GM21526 (cell line): Measurements from ENCODE around the gene BHMT2.

Experiments used
- ATAC-seq: cut with Tn5 transposase; IDR thresholded peaks from one replicate; pipeline ENCODE4 v1.9.1; 2021; ENCODE audit warnings: moderate library complexity; ENCODE audit not compliant: unreplicated experiment, low FRiP score

Gene BHMT2, protein sequence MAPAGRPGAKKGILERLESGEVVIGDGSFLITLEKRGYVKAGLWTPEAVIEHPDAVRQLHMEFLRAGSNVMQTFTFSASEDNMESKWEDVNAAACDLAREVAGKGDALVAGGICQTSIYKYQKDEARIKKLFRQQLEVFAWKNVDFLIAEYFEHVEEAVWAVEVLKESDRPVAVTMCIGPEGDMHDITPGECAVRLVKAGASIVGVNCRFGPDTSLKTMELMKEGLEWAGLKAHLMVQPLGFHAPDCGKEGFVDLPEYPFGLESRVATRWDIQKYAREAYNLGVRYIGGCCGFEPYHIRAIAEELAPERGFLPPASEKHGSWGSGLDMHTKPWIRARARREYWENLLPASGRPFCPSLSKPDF

DNA sequence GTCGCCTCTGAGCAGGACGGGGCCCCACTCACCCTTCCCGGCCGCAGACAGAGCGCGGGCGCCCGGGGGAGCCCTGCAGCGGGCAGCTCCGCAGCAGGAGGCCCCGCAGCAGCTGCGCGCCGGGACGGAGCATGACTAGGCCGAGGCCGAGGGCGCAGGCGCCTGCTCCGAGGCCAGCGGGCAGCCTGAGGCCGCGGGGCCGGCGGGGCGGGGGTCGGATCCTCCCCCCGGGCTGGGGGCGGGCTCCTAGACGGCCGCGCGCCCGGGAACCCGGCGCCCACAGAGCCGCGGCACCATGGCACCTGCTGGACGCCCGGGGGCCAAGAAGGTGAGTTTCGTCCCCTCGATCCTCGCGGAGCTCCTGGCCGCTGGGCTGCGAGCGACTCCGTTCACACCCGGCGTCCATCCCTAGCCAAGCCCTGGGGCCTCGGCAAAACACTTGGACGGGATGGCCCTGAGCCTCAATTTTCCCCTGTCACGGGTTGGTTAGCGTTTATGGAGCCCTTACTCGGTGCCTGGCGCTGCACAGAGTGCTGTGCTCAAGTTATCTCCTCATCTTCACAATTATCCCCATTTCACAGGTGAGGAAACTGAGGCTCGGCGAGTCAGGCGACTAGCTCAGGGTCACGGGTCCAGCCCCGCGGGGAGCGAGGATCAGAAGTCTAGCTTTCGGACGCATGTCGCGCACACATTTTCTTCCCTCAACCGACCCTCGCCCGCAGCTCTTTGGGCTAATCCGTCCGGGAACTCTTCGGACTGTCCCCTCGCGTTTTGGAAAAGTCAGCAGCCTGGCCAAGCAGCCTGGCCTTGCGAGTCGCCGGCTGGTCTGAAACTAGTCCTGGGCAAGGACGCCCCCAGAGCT lies at the start of gene BHMT2, which contains the start of gene DMGDH:
BHMT2 (plus strand) TSS at position 280 of the 862 bp plus-strand sequence; CDS start at position 296, 16 bp downstream.
DMGDH (minus strand) TSS at position 187 of the 862 bp plus-strand sequence; CDS start at position 133, 54 bp downstream.
- ATAC-seq: no peak

DNA sequence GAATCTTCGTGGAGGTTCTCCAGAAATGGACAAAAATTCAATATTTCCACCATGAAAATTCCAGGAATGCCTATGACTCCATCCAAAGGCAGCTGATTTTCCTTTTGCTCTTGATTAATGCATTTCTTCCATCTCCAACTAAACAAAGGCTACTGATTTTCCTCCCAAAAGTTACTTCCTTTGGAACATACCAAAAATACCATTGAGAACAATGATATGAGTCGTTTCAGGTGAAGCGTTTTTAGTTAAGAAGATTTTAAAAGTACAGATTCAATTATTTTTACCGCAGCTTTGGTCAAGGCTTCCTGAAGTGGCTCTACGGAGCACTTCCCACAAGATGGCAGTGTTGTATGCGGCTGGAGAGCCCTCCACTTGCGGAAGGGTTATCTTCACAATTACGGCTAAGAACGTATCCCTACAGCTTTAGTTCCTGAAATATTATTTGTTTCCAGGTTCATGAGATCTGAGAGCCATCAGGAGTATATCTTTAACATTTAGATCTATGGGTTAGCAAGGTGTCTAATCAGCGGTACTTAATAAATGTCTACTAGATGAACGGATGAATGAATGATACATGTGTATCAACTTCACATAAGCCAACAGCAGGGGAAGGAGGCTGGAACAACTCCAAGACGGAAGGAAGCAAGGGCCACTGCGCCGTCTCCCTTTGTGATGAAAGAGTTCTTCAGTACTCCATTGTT lies 48.6 kb upstream of the BHMT2 start:
- no peak for ATAC-seq

DNA sequence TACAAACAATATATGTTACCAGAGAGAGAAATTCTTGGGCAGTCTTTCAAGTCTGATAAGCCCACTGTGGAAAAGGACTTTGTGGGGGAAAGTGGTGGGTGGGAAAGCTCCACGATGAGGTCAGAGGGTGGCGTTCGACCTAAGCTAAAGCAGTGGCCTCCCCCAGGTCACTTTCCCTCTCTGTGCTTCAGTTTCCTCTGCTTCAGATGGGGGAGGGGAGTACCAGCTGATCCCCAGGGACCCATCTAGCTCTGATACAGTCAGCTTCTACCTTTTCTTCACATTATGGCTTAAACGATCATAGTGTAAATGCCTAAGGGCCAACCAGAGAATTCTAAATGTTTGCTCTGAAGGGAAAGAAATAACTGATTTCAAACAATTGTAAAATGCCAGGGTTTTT lies 47.8 kb upstream of the BHMT2 start:
- no peak for ATAC-seq

DNA sequence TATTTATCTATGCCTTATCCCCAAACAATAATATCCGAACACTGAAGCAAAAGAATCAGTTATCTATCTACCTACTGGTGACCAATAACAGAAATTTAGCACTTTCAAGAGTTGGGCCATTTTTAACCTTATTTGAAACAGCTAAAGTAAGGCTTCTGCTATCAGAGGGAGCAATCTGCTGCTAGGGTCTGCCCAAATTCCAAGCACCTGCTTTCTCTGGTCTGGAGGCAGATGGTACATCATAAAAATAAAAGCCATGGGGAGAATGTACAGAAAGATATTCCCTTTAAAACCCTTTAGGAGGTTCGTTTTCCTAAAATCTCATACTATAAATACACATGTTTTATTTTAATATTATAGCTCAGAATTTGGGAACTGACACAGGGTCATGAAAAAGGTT lies 46.8 kb upstream of the BHMT2 start:
- no peak for ATAC-seq

DNA sequence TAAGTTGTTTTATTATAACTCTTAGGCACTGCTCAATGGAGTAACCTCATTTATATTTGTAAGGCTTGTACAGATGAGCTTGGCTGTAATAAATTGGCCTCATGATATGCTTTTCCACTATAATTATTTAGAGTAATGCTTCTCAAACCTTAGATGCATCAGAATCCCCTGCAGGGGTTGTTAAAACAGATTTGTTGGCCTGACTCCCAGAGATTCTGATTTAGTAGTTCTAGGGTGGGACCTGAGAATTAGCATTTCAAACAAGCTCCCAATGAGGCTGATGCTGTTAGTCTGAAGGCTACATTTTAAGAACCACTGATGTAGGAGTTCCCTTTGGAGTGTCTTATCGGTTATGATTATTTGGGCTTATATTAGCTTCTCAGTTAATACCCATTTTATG lies 46.2 kb upstream of the BHMT2 start:
- ATAC-seq: no peak

DNA sequence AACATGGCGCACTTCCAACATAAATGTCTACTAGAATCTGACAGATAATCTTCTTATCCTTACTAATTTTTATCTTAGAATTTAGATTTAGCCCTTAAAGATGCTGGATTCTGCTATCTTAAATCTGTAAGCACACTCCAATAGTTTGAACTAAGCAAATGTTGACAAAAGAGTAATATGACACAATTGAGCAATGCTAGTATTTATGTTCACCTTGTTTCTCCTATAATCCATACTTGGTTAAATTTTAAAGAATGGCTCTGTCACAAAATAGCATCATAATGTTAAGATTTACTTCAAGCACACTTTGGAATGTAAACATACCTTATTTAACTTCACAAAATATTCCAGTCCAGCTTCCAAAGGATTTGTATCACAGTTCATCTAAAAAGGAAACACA lies 45.6 kb upstream of the BHMT2 start:
- ATAC-seq: no peak

DNA sequence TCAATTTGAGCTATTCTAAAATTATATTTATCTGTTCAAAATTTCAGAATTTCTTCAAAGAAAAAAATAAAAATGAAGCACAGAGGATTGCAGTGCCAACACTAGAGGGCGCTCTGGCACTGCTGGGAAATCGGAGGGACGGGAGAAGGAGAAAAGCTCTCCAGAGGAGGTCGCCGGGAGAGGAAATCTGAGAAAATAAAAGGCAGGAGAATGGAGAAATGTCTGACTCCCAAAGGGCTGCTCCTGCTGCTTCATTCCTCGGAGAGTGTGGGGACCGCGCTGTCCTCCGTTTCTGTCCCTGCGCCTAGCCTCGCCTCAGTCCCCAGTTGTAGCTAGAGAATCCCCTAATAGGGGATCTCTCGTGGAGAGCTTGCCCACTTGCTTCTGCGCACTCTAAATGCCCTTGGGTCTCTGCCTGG lies 44.5 kb upstream of the BHMT2 start:
- ATAC-seq: no peak

DNA sequence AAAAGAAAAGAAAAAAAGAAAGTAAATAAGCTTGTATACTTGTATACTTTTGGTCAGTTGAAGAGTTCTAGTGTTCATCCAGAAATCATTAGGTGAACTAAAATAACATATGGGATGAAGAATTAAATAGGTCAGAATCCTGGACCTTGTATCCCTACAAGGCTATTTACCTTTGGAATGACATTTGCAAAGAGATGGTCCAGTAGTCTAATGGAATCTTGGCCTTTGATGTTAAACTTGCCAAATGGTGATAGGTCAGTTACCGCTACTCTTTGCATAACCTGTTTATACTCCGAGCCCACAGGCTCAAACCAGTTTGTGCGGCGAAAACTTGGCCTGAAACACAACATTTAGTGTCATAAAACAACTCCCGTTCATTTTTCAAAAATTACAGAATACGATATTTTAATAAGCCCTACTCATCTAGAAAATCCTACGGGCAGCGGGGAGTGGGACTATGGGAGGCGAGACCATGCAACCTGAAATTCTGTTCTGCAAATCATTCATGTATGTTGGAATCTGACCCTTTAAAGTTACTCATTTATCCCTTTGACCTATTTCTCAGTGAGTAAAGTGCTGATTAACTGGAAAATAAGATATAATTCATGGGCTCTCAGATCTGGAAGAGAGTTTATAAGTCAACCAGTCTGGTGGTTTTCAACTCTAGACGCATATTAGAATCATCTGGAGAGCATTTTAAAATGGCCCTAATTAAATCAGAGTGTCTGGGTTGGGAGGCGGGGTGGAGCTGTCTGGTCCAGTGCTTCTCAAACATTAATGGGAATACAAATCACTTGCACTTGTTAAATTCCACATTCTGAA lies 38.7 kb upstream of the BHMT2 start:
- no peak for ATAC-seq

DNA sequence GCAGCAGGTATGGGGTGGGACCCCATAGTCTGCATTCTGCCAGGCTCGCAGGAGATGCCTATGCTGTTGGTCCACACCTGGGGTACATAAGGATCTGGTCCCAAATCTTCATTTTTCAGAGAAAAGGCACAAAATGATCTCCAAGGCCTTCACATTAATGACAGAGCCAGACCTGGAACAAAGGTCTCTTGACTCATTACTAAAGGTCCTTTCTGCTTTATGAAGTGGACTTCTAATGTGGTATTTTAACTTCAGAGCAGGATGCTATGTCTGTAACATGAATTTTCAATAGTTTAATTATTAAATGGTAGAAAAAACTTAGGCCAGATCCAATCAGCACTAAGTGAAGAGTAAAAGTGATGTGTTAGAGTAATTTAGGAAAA lies 38.1 kb upstream of the BHMT2 start:
- no peak for ATAC-seq

DNA sequence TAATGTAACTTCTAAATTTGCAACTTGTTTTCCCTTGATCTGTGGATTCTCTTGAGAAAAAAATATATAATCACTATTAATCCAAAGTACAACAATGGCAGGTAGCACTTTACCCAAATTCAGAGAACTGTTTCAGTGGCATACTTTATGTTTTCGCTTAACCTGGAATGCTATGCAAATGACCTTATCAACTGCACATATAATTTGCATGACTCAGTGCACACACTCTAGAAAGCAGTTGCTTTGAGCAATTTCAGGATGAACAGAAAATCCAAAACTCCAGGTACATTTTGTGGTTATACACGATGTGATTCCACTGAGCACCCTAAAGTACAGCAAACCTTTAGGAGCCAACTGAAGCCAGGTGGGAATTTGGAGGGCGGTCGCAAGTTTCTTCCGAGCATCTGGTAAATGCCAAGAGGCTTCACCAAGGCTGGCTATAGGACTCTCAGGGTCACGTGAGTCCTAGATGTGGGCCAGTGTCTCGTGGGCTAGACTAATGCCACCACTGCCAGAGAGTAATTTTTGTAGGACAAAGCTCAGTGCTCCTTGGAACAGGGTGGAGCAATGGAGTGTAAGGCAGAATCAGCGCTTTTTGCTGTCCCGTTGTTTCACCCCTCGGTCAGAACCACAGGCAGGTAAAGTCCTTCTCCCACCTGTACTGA lies 37.4 kb upstream of the BHMT2 start:
- no peak for ATAC-seq

DNA sequence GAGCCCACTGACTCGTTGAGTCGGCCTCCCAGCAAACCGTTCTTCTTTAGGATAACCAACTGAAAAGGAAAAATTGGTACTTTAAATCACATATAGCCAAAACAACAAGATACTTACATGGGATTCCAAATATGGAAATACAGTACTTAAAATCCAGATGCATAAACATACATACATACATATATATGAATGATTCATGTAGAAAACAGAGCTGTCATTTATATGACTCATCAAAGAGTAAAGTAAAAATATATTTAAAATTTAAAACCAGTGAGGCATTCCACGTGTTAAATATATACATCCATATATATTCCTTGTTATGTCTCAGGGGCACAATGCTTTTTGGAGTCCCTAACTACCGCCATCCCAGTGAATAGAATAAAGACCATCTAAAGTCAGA lies 36.8 kb upstream of the BHMT2 start:
- no peak for ATAC-seq

DNA sequence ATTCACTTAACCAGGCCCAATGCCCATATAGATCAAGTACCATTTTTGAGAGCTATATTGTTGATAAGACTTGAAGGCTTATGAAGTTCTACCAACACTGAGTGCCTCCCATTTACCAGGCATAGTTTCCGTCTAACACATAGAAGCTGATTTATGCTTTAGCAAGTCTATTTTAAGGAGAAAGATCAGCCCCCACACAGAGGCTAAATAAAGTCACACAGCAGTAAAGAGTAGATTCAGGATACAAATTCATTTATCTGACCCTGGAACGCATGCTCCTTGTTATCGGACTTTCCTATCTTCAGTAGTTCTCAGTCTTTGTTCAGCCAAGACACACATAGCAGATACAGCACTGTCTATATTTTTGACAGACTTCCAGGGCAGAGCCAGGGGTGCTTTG lies 34.3 kb upstream of the BHMT2 start:
- no peak for ATAC-seq

DNA sequence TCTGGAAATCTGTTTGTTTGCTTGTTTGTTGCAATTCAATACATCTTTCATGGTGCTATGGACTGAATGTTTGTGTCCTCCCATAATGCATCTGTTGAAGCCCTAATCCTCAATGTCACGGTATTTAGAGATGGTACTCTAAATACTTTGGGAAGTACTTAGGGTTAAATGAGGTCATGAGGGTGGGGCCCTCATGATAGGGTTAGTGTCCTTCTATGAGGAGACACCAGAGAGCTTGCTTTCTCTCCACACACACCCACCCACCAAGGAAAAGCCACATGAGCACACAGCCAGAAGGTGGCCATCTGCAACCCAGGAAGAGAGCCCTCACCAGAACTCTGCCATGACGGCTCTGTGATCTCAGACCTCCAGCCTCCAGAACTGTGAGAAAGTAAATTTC lies 32.8 kb upstream of the BHMT2 start:
- no peak for ATAC-seq

DNA sequence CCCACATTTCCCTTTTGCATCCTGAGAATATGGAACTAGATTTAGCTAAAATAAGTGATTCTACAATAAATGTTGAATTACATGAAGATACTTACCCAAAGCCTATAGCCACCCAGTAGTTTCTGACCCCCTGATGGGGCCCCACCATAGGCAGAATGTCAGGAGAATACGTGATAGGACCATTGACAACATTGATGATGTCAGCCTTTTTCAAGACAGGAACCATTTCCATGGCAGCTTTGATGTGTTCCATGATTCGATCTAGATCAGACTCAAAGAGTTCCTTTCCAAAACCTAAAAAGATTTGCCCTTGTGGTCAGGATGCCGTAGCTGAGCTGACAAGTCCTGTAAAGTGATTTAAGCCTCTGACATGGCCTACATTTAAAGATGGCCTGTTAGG lies 27.4 kb upstream of the BHMT2 start:
- ATAC-seq: no peak

DNA sequence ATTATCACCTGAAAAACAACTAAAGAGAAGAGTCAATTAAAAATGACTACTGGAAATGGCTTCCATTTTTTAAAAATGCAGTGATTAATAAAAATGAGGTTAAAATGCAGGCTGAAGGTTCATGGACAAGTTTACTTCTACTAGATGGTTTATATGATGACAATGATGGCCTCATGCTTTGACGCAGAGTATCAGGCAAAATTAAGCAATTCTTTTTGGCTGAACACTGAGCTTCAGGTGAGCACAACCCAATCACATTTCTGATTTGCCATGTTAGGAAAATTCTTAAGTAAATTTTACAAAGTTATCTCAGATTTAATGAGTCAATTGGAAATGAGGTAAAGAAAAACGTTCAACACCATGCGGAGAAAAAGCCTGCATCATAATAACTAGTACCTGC lies 22.4 kb upstream of the BHMT2 start:
- ATAC-seq: no peak

DNA sequence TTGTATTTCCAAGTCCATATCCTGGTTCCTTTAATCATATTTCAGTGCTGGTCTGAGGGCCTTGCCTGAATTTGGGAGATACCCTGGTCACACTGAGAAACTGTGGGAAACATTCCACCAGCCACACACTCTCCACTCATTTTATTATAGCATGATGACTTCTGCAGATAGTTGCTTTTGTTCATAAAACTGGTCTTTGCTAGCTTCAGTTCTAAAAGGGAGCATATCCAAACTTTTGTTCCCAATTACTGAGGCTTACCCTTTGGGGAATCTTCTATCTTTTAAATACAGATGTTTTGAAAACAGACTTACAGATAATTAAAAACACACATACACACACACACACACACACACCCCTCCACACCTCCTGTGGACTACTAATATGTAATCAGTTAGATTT lies 21.1 kb upstream of the BHMT2 start:
- no peak for ATAC-seq

DNA sequence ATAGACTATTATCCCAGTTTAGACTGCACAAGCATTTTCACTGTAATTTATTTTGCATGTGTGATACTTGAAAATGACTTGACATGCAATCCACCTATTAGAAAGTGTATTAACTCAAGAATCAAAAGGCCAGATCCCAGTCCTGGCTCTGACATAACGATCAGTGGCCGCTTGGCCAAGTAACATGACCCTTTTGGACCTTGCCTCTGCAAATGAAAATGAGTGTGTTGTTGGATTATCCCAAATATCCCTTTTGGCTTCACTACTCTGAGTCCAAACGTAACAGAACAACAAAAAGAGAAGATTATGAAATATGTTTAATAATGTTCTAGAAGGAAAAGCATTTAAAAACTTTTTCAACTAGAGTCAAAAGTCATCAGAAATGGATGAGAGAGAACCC lies 19.1 kb upstream of the BHMT2 start:
- no peak for ATAC-seq

DNA sequence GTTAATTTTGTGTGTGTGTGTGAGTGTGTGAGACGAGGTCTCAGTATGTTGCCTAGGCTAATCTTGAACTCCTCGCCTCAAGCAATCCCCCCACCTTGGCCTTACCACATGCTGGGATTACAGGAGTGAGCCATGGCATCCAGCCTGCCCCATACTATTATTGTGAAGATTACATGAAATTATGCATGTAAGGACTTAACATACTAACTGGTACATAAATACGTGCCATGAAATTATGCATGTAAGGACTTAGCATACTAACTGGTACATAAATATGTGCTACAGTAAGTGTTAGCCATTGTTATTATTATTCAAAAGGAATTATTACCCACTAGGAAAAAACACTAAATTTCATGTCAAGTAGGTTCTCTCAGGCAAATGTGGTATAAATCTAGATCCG lies 16.2 kb upstream of the BHMT2 start:
- ATAC-seq: no peak

DNA sequence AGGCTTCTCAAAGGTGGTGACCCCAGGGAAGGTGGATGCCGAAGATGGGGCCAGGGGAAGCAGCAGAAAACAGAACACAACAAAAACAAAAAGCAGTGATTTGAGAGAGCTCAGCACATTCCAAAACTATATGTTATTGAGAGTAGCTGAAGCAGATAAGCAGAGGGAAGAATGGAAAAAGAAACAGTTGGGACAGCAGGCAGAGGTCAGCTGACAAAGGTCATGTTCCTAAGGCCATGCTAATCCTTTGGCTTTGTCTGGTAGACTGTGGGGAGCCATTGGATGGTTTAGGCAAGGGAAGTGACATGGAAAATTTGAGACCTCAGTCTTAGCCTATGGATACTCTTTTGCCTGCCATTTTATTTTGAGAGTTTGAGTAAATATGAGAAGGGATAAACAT lies 14.6 kb upstream of the BHMT2 start:
- no peak for ATAC-seq

DNA sequence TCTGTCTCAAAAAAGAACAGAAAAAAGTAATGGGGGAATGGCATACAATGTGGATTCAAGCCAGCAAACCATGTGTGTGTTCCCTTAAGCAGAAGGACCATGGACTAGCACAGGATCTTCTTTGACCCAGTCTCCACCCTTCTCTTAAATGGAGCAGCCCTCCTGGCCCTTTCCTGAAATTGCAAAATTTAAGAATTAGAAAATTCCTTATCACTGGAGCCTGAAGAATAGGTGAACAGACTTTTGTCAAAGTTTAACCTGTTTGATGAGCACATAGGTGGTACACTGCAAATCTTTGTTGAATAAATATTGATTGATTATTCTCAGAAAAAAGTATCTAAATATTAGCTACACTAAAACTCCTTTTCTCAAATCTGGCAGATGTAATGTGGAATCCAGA lies 12.7 kb upstream of the BHMT2 start:
- no peak for ATAC-seq
